Esophagus muscularis mucosa (tissue), 3 donors: ENCODE data around the gene SLC9A8.

ENCODE experiments used
- CTCF ChIP-seq, 3 experiments: fragments of 200-600 bp in 2 of 3; fragments of 450-650 bp in 1 of 3; sonication (generic) in 2 of 3; IDR thresholded peaks; one replicate each; pipeline ENCODE4 v1.5.1; 2017 to 2019; ENCODE audit warnings: antibody characterized with exemption in 3 of 3, mild to moderate bottlenecking in 2 of 3, moderate library complexity in 1 of 3
- POLR2A ChIP-seq: fragments of 450-650 bp; IDR thresholded peaks from one replicate; pipeline ENCODE4 v1.6.1; 2017; ENCODE audit warnings: antibody characterized with exemption, moderate library complexity, mild to moderate bottlenecking, low read depth

- TF ChIP-seq POLR2A (no peak), CTCF (IDR thresholded peaks at IDR 0.05) (no peak)
These were observed 116.5 kb downstream of the SLC9A8 start for GRCh38 chr20:49929142-49929494.
